GM19099 (cell line): Measurements from ENCODE around the gene TXNDC9.
"Not testable (repeated sequence)": the region's sequence is repeated elsewhere in the genome, so short reads cannot be mapped to it uniquely, and the experiment has no call there.

Experiments
- POLR2A ChIP-seq: IDR thresholded peaks from 3 replicates; pipeline ENCODE4 v1.6.1; 2011; ENCODE audit warnings: low read depth; ENCODE audit not compliant: insufficient read length; ENCODE audit errors: extremely low read depth

The TXNDC9 gene

GRCh38 chr2:99337113-99338028, 1.2 kb upstream of the TXNDC9 start, which contains the start of gene EIF5B:
Gene EIF5B (plus strand): TSS chr2:99337389. CDS start chr2:99337555, 166 bp downstream.
- TF ChIP-seq POLR2A = peak; percentile 90

- no peak for TF ChIP-seq POLR2A
Observed at GRCh38 chr2:99336804-99337112, 625 bp upstream of the TXNDC9 start.

GRCh38 chr2:99325384-99325783, 10.7 kb downstream of the TXNDC9 start:
- TF ChIP-seq POLR2A = no peak

GRCh38 chr2:99317161-99317872, 18.8 kb downstream of the TXNDC9 start:
- no peak for TF ChIP-seq POLR2A

GRCh38 chr2:99301097-99301496, 35.0 kb downstream of the TXNDC9 start, which contains the start of gene LYG1:
Gene LYG1 (minus strand): TSS chr2:99301197. CDS start chr2:99295670, 5,527 bp downstream.
- not testable (repeated sequence) for TF ChIP-seq POLR2A

- TF ChIP-seq POLR2A = no peak
Observed at GRCh38 chr2:99299580-99299979, 36.6 kb downstream of the TXNDC9 start.

- TF ChIP-seq POLR2A = no peak
Observed at GRCh38 chr2:99297994-99298393, 38.1 kb downstream of the TXNDC9 start.

GRCh38 chr2:99285526-99285925, 50.6 kb downstream of the TXNDC9 start:
- no peak for TF ChIP-seq POLR2A

- TF ChIP-seq POLR2A = no peak
Observed at GRCh38 chr2:99279969-99280695, 56.0 kb downstream of the TXNDC9 start.

- TF ChIP-seq POLR2A = no peak
Observed at GRCh38 chr2:99278793-99279291, 57.3 kb downstream of the TXNDC9 start.

- no peak for TF ChIP-seq POLR2A
Observed at GRCh38 chr2:99275882-99276281, 60.3 kb downstream of the TXNDC9 start.
